ENCODE data around the gene HSP90AB1.

HSP90AB1 gene

GRCh38 chr6:44219815-44220784, 26.8 kb upstream of the HSP90AB1 start:
- TF ChIP-seq CTCF (IDR thresholded peaks at IDR 0.05), result no peak

- no peak for TF ChIP-seq CTCF (IDR thresholded peaks at IDR 0.05)
Measured at GRCh38 chr6:44220913-44221290, 26.0 kb upstream of the HSP90AB1 start.

- TF ChIP-seq CTCF (IDR thresholded peaks at IDR 0.05), result peak; percentile 56
Measured at GRCh38 chr6:44221291-44221960, 25.5 kb upstream of the HSP90AB1 start.

- no peak for TF ChIP-seq CTCF (IDR thresholded peaks at IDR 0.05)
Measured at GRCh38 chr6:44221961-44222335, 25.0 kb upstream of the HSP90AB1 start.

GRCh38 chr6:44222486-44223318, 24.2 kb upstream of the HSP90AB1 start:
- no peak for TF ChIP-seq CTCF (IDR thresholded peaks at IDR 0.05)

- TF ChIP-seq CTCF (IDR thresholded peaks at IDR 0.05), result no peak
Measured at GRCh38 chr6:44223319-44224028, 23.4 kb upstream of the HSP90AB1 start, which contains the start of gene SLC29A1. TSS of gene SLC29A1 (plus strand) at chr6:44223595. CDS start at chr6:44227314, 3,719 bp downstream.
